PC-9 (cell line): ENCODE measurements around the gene C10orf53.

ENCODE experiments used
- CTCF ChIP-seq: fragments of 200-600 bp; sonication (generic); conservative IDR thresholded peaks from 2 replicates; pipeline ENCODE4 v1.6.1; 2017; ENCODE audit warnings: mixed run types, antibody characterized with exemption, mild to moderate bottlenecking, moderate library complexity
- EZH2 ChIP-seq: fragments of 200-600 bp; sonication (generic); IDR thresholded peaks from 2 replicates; pipeline ENCODE4 v1.8.0; 2017; ENCODE audit warnings: antibody characterized with exemption, low read depth

DNA sequence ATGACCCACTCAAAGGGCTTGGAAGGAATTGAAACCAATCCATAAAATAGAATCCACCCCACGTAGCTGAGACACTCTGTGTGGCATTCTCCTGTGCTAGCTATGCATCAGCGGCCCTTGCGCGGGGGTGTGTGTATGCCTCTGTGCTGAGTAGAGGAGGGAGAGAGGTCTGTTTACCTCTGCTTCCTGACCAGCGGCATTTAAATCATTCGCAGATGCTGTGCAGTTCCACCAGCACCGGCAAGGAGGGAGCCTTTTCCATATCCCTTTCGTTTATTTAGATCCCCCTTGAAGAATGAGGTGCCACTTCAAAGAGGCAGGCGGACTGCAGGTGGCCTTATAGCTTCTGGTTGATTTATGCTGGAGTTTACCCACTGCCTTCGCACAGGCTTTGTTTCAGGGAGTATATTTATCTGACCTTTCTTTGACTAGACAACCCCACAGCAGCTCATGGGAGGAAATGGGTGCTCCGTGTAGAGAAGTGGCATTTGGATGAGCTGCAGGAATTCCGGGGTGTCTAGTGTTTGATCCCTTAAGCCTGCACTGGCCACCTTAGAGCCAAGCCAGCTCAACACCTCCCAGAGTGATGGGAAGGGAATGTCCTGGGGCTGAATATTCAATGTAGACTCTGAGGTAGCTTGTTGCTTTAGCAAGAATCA is 11.4 kb downstream of the C10orf53 start:
- no peak for TF ChIP-seq CTCF
- TF ChIP-seq EZH2: no peak
